Stimulated activated CD8-positive, alpha-beta memory T cell treated with anti-CD3 and anti-CD28 coated beads, Interleukin-7, amount 100 ng/mL, for 1 hour (primary cell): ENCODE results near the gene KRT8.

Source experiments
- DNase-seq, 2 donors: peaks; one replicate each; pipeline ENCODE4 v3.0.0-alpha.2; 2020; ENCODE audit warnings: low read depth in 2 of 2

Gene KRT8

GRCh38 chr12:52925717-52926595 is 21.1 kb upstream of the KRT8 start:
- no peak for DNase-seq

- no peak for DNase-seq
Observed at GRCh38 chr12:52924764-52925716, 20.2 kb upstream of the KRT8 start.

- DNase-seq, result no peak
Observed at GRCh38 chr12:52921488-52922165, 16.8 kb upstream of the KRT8 start.

GRCh38 chr12:52920937-52921336 is 16.1 kb upstream of the KRT8 start:
- no peak for DNase-seq

GRCh38 chr12:52918784-52919183 is 13.9 kb upstream of the KRT8 start:
- no peak for DNase-seq

- no peak for DNase-seq
Observed at GRCh38 chr12:52918351-52918750, 13.5 kb upstream of the KRT8 start.

- no peak for DNase-seq
Observed at GRCh38 chr12:52917800-52918199, 12.9 kb upstream of the KRT8 start.

- DNase-seq, result no peak
Observed at GRCh38 chr12:52916216-52916615, 11.3 kb upstream of the KRT8 start.

GRCh38 chr12:52915637-52916036 is 10.8 kb upstream of the KRT8 start:
- DNase-seq, result no peak

GRCh38 chr12:52914576-52915121 is 9.8 kb upstream of the KRT8 start:
- DNase-seq, result no peak

GRCh38 chr12:52913431-52913821 is 8.6 kb upstream of the KRT8 start:
- DNase-seq, result no peak

- no peak for DNase-seq
Observed at GRCh38 chr12:52912711-52913430, 8.0 kb upstream of the KRT8 start.

- DNase-seq, result no peak
Observed at GRCh38 chr12:52910248-52910883, 5.5 kb upstream of the KRT8 start.

- no peak for DNase-seq
Observed at GRCh38 chr12:52909796-52910195, 4.9 kb upstream of the KRT8 start.

GRCh38 chr12:52909331-52909730 is 4.5 kb upstream of the KRT8 start:
- DNase-seq, result no peak

- DNase-seq, result no peak
Observed at GRCh38 chr12:52907092-52907810, 2.4 kb upstream of the KRT8 start.

GRCh38 chr12:52906191-52906601 is 1.3 kb upstream of the KRT8 start:
- no peak for DNase-seq

GRCh38 chr12:52903855-52904508 is 894 bp downstream of the KRT8 start:
- DNase-seq, result no peak

- DNase-seq, result no peak
Observed at GRCh38 chr12:52903285-52903854, 1.5 kb downstream of the KRT8 start.
